HG02884 (cell line): Measurements from ENCODE around the gene CLEC3A.
"Not testable (repeated sequence)": the region's sequence is repeated elsewhere in the genome, so short reads cannot be mapped to it uniquely, and the experiment has no call there.

Source experiments
- ATAC-seq: cut with Tn5 transposase; IDR thresholded peaks from one replicate; pipeline ENCODE4 v1.9.1; 2021; ENCODE audit warnings: mild to moderate bottlenecking, moderate library complexity; ENCODE audit not compliant: unreplicated experiment

Gene CLEC3A, protein sequence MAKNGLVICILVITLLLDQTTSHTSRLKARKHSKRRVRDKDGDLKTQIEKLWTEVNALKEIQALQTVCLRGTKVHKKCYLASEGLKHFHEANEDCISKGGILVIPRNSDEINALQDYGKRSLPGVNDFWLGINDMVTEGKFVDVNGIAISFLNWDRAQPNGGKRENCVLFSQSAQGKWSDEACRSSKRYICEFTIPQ

GRCh38 chr16:78022347-78023060 lies at the start of gene CLEC3A:
TSS of gene CLEC3A (plus strand) at chr16:78022548. CDS start at chr16:78022627, 79 bp downstream.
- ATAC-seq, result no peak

DNA sequence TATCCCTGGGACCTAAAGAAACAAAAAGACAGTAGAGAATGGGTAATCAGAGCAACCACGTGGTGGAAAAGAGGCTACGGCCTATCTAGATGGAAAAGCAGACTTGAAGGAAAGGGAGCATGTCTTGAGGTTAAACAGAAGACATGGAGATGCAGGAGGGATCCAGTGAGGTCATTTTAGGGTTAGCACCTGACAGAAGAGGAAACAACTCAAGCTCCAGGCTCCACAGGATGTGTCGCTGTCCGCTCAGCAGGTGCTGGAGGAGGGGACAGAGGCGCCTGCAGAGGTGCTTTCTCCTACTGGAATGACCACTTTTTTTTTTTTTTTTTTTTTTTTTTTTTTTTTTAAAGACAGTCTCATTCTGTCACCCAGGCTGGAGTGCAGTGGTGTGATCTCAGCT lies 47.5 kb upstream of the CLEC3A start:
- no peak for ATAC-seq

- ATAC-seq, result no peak
Measured at GRCh38 chr16:77975942-77976341, 46.4 kb upstream of the CLEC3A start.

GRCh38 chr16:77977339-77977738 lies 45.0 kb upstream of the CLEC3A start:
- ATAC-seq, result no peak

GRCh38 chr16:77985111-77985510 lies 37.2 kb upstream of the CLEC3A start:
- no peak for ATAC-seq

DNA sequence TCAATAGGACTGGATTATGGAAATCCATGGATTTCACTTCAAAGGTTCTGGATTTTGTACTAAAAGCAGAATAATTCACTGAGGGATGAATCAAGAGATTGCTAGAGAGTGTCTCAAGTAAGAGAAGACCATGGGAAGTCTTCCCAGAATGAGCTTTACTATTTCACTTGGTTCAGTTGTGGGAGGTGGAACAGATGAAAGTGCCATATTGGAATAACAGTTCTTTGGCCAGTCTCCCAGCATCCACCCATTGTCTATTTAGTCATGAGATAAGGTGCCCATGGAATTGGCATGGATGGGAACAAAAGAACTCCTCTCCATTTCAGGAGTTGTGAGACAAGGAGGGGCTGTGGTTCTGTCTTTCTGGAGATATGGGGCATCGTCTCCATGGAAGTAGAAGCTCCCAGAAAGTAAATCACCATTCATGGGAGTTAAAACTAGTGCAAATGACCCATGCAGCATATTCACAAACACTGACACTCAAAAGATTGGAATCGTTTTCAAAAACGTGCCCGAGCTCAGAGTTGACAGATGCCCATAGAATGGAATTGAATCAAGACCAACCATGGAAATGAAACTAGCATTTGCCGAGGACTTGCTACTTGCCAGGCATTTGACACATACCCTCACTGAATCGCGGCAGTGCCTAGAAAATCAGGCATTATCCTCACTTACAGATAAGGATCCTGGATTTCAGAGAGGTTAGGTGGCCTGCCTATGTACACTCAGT lies 36.2 kb upstream of the CLEC3A start:
- no peak for ATAC-seq

- ATAC-seq, result no peak
Measured at GRCh38 chr16:77987810-77988209, 34.5 kb upstream of the CLEC3A start.

DNA sequence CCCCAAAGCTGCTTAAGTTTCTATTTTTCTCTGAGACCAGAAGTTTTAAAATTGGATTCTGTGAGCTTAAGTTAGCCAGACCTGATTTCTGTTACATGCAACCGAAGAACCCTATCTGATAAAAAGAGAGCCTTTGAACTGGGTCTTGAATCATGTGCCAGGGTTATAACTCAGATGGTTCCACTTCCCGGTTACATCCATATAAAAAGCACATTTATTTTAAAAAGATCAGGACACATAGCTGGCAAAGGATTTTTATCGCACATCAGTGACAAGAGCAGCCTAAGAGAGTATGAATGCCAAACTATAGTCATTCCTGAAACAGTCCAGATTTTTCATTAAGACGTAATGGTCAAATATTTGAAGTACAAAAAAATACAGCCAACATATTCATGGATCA lies 32.5 kb upstream of the CLEC3A start:
- no peak for ATAC-seq

DNA sequence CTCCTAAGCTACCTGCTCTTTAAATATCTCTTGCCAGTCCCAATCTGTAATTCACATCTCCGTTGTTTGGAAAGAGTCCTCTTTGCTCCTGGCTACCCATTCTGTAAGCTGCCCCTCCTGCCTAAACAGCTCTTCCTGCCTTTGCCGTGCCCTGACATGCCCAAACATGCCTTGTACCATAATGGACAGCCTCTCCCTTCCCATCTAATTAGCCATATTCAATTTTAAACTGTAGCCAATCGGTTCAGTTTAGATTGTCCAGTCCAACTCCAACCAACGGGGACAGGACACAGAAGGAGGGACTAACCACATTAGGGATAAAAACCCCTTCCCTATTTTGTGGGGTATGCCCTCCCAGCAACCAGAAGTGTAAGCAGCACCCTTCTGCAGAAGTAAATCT lies 30.6 kb upstream of the CLEC3A start:
- no peak for ATAC-seq

DNA sequence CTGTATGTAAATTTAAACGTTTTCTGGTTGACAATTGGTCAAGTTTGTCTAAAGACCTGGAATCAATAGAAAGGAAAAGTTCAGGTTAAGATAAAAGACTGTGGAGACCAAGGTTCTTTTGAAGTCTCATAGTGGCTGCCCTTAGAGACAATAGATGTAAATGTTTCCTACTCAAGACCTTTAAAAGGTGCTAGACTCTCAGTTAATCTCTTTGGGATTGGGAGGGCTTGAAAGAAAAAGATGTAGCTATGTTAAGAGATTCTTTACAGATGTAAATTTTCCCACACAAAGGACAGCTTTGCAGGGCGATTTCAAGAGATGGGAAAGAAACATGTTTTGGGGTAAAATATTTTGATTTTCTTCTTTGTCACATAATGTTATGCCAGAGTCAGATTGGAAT lies 30.0 kb upstream of the CLEC3A start:
- not testable (repeated sequence) for ATAC-seq

- ATAC-seq, result no peak
Measured at GRCh38 chr16:77993111-77993985, 29.0 kb upstream of the CLEC3A start.

DNA sequence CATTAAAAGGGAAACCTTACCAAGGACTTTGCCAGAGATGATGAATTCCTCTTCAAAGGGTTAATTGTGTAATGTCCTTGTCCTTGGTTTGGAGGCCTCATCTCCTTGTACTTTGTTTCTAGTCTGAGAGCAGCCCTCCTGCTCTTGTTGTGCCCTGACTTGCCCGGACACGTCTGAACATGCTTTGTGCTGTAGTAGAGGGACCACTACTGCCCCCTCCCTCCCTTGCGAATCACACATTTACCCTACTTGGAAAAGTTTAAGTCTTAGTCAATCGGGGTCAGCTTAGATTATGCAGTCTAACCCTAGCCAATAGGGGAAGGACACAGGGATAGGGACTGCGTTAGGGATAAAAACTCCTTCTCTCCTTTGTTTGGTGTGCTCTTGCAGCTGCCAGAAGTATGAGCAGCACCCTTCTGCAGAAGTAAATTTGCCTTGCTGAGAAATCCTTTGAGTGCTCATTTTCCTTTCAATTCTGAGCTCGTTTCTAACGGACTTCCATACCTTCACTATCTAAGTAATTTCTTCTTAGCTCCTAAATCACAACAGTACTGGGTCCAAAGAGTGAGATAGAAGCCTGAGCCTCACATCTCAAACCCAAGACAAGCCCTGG lies 26.4 kb upstream of the CLEC3A start:
- ATAC-seq, result no peak

DNA sequence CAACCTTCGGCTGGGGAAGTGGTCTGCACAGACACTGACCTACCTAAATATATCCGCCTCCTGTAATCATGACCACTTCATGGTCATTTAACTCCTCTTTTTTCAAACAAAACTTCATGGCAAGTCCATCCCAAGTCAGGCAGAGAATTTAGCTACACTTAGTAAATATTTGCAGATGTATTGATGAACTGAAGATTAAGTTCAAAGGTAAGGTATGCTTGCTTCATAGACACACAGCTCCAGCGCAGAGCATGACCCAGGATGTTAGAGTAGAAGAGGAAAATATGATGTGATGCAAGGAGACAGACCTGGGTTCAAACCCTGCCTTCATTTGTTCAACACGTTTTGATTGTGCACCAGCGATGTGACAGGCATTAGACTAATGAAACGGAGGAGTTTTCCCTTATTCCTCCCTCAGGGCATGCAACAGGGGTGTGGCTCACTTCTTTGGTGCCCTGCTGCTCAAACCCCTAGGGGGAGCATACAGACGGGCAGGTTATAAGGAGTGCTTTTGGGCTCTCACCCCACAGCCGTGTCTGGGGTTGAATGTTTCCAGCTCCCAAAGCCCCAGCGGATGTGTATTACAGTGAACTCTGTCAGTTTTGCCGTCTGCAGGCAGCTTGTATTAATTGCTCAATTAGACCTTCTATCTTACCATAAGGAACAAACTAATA lies 23.9 kb upstream of the CLEC3A start:
- no peak for ATAC-seq

GRCh38 chr16:78001451-78002025 lies 20.8 kb upstream of the CLEC3A start:
- no peak for ATAC-seq

DNA sequence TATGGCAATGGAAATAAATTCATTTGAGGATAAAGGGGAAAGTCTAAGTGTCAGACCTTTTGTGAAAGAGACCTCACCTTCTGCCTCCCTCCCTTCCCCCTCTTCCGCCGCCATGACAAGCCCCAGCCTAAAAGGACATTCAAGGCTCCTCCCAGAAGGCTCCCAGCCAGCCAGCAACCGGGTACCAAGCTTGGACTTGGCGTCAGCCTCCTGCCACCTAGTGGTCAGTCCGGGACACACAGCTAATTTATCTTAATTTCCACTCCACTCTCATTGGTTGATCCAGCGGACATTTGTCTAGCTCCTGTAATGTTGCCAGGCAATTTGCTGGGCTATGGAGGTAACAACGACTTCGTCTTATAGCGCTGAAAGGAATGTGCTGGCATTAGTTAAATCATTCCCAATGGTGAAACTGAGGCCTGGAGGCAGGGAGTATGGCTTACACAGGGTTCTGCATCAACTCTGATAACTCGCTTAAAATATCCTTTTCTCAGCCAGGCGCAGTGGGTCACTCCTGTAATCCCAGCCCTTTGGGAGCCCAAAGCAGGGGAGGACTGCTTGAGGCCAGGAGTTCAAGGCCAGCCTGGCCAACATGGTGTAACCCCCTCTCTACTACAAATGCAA lies 19.3 kb upstream of the CLEC3A start:
- peak; percentile 100 for ATAC-seq

DNA sequence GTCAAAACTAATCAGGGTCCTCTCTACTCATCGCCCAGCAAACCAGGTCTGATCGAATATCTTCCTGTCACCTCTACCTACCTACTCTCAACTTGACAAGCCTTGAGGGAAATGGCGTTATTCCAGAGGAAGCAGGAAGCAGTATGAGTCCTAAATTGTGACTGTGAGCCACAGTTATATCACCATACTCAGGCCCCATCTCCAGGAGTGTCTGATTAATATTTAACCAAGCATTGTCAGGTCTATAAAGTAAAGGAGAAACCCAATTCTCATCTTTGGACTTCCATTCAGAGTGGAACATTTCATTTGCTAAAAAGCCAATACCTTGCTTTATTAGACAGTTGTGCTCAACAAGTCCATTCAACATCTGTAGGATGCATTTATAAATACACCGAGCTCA lies 17.8 kb upstream of the CLEC3A start:
- no peak for ATAC-seq

- no peak for ATAC-seq
Measured at GRCh38 chr16:78005881-78006280, 16.5 kb upstream of the CLEC3A start.

GRCh38 chr16:78007121-78007520 lies 15.2 kb upstream of the CLEC3A start:
- ATAC-seq, result no peak

DNA sequence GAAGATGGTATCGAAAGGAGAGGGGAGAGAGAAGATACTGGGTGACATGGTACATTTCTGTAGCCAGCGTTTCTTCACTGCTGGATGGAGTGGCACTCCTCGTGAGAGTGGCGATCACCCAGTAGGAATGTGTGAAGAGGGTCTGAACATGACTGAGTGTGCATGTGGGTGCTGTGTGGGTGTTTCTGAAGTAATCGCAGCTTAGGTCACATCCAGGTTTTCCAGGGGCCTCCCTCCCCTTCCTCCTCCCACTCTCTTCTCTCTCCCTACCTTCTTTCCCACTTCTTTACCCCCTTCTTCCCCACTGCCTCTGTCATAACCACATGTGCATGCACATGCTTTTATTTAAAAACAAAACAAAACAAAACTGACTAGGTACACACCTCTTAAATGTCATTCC lies 1.8 kb downstream of the CLEC3A start:
- no peak for ATAC-seq
